ENCODE results near the gene FANCB.
A peak's percentile ranks its signal among the peaks of the same experiment; 100 is the strongest.

FANCB gene

DNA sequence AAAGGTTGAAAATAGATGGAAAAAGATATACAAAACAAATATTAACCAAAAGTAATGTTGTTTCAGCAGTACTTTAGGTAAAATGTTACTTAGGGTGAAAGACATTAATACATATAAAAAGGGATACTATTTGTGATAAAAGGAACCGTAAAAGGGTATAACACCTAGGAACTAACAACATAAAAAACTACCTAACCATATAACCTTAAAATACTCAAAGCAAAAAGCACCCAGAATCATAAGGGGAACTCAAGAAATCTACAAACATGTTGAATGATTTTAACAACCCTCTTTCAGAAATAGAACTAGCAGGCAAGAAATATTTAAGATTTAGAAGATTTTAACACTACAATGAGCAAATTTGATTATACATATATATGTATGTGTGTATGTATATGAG is 11.8 kb upstream of the FANCB start:
- Histone ChIP-seq H3K4me3 (ENCODE audit: control insufficient read depth in 1 of 7, extremely low read depth in 1 of 7, insufficient read depth in 4 of 7, low read depth in 2 of 7, low read length in 6 of 7) (no peak overlapping the region), H3K36me3 (ENCODE audit: control insufficient read depth in 4 of 4, insufficient read depth in 4 of 4, low read length in 3 of 4) (no peaks in the 10 kb centered on the region), H3K27ac (ENCODE audit: insufficient read depth in 1 of 2, low read depth in 1 of 2, low read length in 2 of 2, poor library complexity in 1 of 2, severe bottlenecking in 2 of 2) (no peak overlapping the region), H3K9me3 (ENCODE audit: control extremely low read depth in 1 of 5, control insufficient read depth in 4 of 5, insufficient read depth in 2 of 5, low read depth in 1 of 5, low read length in 4 of 5) (no peaks in the 10 kb centered on the region), H3K4me1 (ENCODE audit: control extremely low read depth in 1 of 4, control insufficient read depth in 4 of 4, insufficient read depth in 4 of 4, low read length in 3 of 4) (no peaks in the 10 kb centered on the region), H3K27me3 (replicated peaks in 2 of 5; ENCODE audit: control insufficient read depth in 4 of 5, insufficient read depth in 5 of 5, low read length in 4 of 5) (no peaks in the 10 kb centered on the region)
- CTCF ChIA-PET = no interaction called here
- WGBS (ENCODE audit: insufficient coverage) = no CpG with 5 or more reads among the region's 1 CpG
- POLR2A ChIA-PET = no interaction called here
- DNase-seq = no peak

DNA sequence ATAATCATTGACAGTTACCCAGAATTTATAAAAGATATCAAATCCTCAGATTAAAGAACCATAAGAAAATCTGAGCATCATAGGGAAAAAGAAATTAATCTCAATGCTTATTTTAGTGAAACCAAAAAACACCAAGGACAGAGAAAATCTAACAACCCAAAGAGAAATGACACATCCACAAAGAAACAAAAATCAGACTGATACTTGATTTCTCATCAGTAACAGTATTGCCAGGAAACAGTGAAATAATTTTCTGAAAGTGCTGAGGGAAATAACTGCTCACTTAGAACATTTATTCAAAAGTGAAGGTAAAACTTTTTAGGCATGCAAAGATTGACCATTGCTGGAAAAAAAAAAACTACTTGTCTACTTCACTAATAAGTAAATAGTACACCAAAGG is 11.0 kb upstream of the FANCB start:
- no peaks in the 10 kb centered on the region for H3K27me3 ChIP-seq (replicated peaks in 2 of 5; ENCODE audit: control insufficient read depth in 4 of 5, insufficient read depth in 5 of 5, low read length in 4 of 5)
- H3K36me3 ChIP-seq (ENCODE audit: control insufficient read depth in 4 of 4, insufficient read depth in 4 of 4, low read length in 3 of 4) = no peaks in the 10 kb centered on the region
- no peak for DNase-seq
- POLR2A ChIA-PET = no interaction called here
- no peak overlapping the region for H3K4me3 ChIP-seq (ENCODE audit: control insufficient read depth in 1 of 7, extremely low read depth in 1 of 7, insufficient read depth in 4 of 7, low read depth in 2 of 7, low read length in 6 of 7)
- no peaks in the 10 kb centered on the region for H3K9me3 ChIP-seq (ENCODE audit: control extremely low read depth in 1 of 5, control insufficient read depth in 4 of 5, insufficient read depth in 2 of 5, low read depth in 1 of 5, low read length in 4 of 5)
- CTCF ChIA-PET = no interaction called here
- no peak overlapping the region for H3K27ac ChIP-seq (ENCODE audit: insufficient read depth in 1 of 2, low read depth in 1 of 2, low read length in 2 of 2, poor library complexity in 1 of 2, severe bottlenecking in 2 of 2)
- no peaks in the 10 kb centered on the region for H3K4me1 ChIP-seq (ENCODE audit: control extremely low read depth in 1 of 4, control insufficient read depth in 4 of 4, insufficient read depth in 4 of 4, low read length in 3 of 4)

DNA sequence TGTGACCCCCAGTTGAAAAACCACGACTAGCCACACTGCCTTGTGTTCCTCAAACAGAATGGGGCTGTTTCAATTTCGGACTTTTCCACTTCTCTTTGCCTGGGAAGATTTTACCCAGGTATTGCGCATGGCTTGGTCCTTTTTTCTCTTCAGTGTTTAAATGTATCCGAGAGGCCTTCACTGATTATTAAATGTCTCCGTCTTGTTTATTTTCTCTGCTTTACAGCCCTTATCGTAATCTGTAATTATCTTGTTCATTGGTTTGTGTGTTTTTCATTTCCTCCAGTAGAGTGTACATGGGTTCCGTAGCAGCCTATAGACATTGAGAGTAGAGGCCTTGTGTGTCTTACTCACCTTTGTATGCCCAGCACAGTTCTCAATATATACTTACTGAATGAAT is 2.8 kb upstream of the FANCB start:
- H3K27me3 ChIP-seq (replicated peaks in 2 of 5; ENCODE audit: control insufficient read depth in 4 of 5, insufficient read depth in 5 of 5, low read length in 4 of 5) = no peaks in the 10 kb centered on the region

DNA sequence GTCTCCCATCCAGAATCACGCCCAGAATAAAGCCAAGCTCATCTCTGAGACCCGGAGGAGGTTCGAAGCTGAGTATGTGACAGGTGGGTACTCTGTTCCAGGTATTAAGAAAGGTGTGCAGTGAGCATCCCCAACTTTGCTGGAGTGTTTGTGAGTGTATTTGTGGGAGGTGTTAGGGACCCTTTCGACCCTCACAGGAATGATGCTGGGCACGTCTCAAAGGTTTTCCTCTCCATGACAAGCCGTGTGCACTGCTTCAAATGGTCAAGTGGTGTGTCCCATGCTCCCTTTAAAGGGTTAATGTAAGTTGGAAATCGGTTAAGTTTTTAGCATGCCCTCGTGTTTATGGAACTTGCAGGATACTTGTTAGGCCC is 794 bp upstream of the FANCB start:
- POLR2A ChIA-PET = no interaction called here

More for the DNA sequence above, 2.8 kb upstream of the FANCB start:
- H3K4me1 ChIP-seq (ENCODE audit: control extremely low read depth in 1 of 4, control insufficient read depth in 4 of 4, insufficient read depth in 4 of 4, low read length in 3 of 4) = peaks cover 3 to 13% (median 8%) of the 10 kb centered on the region in 4 experiments
- no peak overlapping the region for H3K4me3 ChIP-seq (ENCODE audit: control insufficient read depth in 1 of 7, extremely low read depth in 1 of 7, insufficient read depth in 4 of 7, low read depth in 2 of 7, low read length in 6 of 7)
- H3K36me3 ChIP-seq (ENCODE audit: control insufficient read depth in 4 of 4, insufficient read depth in 4 of 4, low read length in 3 of 4) = peaks cover 0 to 2% (median 0%) of the 10 kb centered on the region in 4 experiments
- H3K27ac ChIP-seq (ENCODE audit: insufficient read depth in 1 of 2, low read depth in 1 of 2, low read length in 2 of 2, poor library complexity in 1 of 2, severe bottlenecking in 2 of 2) = no peak overlapping the region
- WGBS (ENCODE audit: insufficient coverage) = 60% methylated on average over 3 of the region's 7 CpGs
- ChIA-PET POLR2A (no interaction called here), CTCF (no interaction called here)
- DNase-seq = no peak
- H3K9me3 ChIP-seq (ENCODE audit: control extremely low read depth in 1 of 5, control insufficient read depth in 4 of 5, insufficient read depth in 2 of 5, low read depth in 1 of 5, low read length in 4 of 5) = peaks cover 0 to 3% (median 0%) of the 10 kb centered on the region in 5 experiments

DNA sequence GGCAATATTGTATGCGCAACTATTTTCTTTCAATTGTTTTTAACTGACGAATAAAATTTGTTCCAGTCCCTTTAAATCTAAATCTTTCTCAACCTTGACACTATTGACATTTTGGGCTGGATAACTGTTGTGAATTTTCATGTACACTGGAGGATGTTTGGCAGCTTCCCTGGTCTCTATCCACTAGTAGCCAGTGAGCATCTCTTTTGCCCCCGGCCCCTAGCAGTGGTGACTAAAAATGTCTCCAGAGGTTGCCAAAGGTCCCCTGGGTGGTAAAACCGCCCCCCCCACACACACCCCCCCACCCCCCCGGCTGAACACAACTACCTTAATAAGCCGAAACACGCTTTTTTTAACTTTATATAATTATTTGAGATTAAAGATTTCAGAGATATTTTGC is 514 bp downstream of the FANCB start:
- no CpG with 5 or more reads among the region's 7 CpGs for WGBS (ENCODE audit: insufficient coverage)
- Histone ChIP-seq H3K27me3 (replicated peaks in 2 of 5; ENCODE audit: control insufficient read depth in 4 of 5, insufficient read depth in 5 of 5, low read length in 4 of 5) (no peaks in the 10 kb centered on the region), H3K9me3 (ENCODE audit: control extremely low read depth in 1 of 5, control insufficient read depth in 4 of 5, insufficient read depth in 2 of 5, low read depth in 1 of 5, low read length in 4 of 5) (peaks cover 0 to 3% (median under 1%) of the 10 kb centered on the region in 5 experiments), H3K27ac (ENCODE audit: insufficient read depth in 1 of 2, low read depth in 1 of 2, low read length in 2 of 2, poor library complexity in 1 of 2, severe bottlenecking in 2 of 2) (peak overlapping the region in 1 of 2 experiments; percentile 58), H3K4me3 (ENCODE audit: control insufficient read depth in 1 of 7, extremely low read depth in 1 of 7, insufficient read depth in 4 of 7, low read depth in 2 of 7, low read length in 6 of 7) (peak overlapping the region in 6 of 7 experiments; percentile 54 to 83 (median 70)), H3K36me3 (ENCODE audit: control insufficient read depth in 4 of 4, insufficient read depth in 4 of 4, low read length in 3 of 4) (peaks cover 0 to 5% (median 1%) of the 10 kb centered on the region in 4 experiments), H3K4me1 (ENCODE audit: control extremely low read depth in 1 of 4, control insufficient read depth in 4 of 4, insufficient read depth in 4 of 4, low read length in 3 of 4) (peaks cover 3 to 13% (median 8%) of the 10 kb centered on the region in 4 experiments)
- ChIA-PET POLR2A (no interaction called here), CTCF (no interaction called here)
- no peak for DNase-seq

More for the DNA sequence above, 794 bp upstream of the FANCB start:
- peak overlapping the region; percentile 67 to 84 for H3K27ac ChIP-seq (ENCODE audit: insufficient read depth in 1 of 2, low read depth in 1 of 2, low read length in 2 of 2, poor library complexity in 1 of 2, severe bottlenecking in 2 of 2)
- peaks cover 0 to 3% (median 0%) of the 10 kb centered on the region in 5 experiments for H3K9me3 ChIP-seq (ENCODE audit: control extremely low read depth in 1 of 5, control insufficient read depth in 4 of 5, insufficient read depth in 2 of 5, low read depth in 1 of 5, low read length in 4 of 5)
- no peaks in the 10 kb centered on the region for H3K27me3 ChIP-seq (replicated peaks in 2 of 5; ENCODE audit: control insufficient read depth in 4 of 5, insufficient read depth in 5 of 5, low read length in 4 of 5)
- H3K4me3 ChIP-seq (ENCODE audit: control insufficient read depth in 1 of 7, extremely low read depth in 1 of 7, insufficient read depth in 4 of 7, low read depth in 2 of 7, low read length in 6 of 7) = peak overlapping the region; percentile 43 to 83 (median 75)
- 47% methylated on average over 7 of the region's 8 CpGs for WGBS (ENCODE audit: insufficient coverage)
- H3K36me3 ChIP-seq (ENCODE audit: control insufficient read depth in 4 of 4, insufficient read depth in 4 of 4, low read length in 3 of 4) = peaks cover 0 to 2% (median 0%) of the 10 kb centered on the region in 4 experiments
- H3K4me1 ChIP-seq (ENCODE audit: control extremely low read depth in 1 of 4, control insufficient read depth in 4 of 4, insufficient read depth in 4 of 4, low read length in 3 of 4) = peaks cover 3 to 13% (median 8%) of the 10 kb centered on the region in 4 experiments
- DNase-seq = no peak
- CTCF ChIA-PET = no interaction called here

DNA sequence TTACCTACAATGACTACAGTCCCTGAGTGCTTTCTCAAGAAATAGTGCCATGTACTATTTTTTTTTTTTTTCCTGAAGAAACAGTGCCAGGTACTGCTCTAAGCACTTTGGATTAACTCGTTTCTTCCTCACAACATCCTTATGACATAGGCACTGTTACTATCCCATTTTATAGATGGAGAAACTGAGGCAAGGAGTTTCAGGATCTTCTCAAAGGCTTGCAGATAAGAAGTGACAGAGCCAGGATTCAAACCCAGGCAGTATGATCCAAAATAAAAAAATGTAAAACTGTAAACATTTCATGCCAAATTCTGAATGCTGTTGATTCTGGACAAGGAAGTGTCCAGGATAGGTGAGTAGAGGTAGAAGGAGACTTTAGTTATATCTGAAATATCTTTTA is 1.1 kb downstream of the FANCB start:
- ChIA-PET CTCF (no interaction called here), POLR2A (no interaction called here)
- Histone ChIP-seq H3K36me3 (ENCODE audit: control insufficient read depth in 4 of 4, insufficient read depth in 4 of 4, low read length in 3 of 4) (peaks cover 0 to 5% (median 1%) of the 10 kb centered on the region in 4 experiments), H3K4me3 (ENCODE audit: control insufficient read depth in 1 of 7, extremely low read depth in 1 of 7, insufficient read depth in 4 of 7, low read depth in 2 of 7, low read length in 6 of 7) (peak overlapping the region in 2 of 7 experiments; percentile 55 to 83), H3K27ac (ENCODE audit: insufficient read depth in 1 of 2, low read depth in 1 of 2, low read length in 2 of 2, poor library complexity in 1 of 2, severe bottlenecking in 2 of 2) (no peak overlapping the region), H3K4me1 (ENCODE audit: control extremely low read depth in 1 of 4, control insufficient read depth in 4 of 4, insufficient read depth in 4 of 4, low read length in 3 of 4) (peaks cover 3 to 13% (median 8%) of the 10 kb centered on the region in 4 experiments), H3K27me3 (replicated peaks in 2 of 5; ENCODE audit: control insufficient read depth in 4 of 5, insufficient read depth in 5 of 5, low read length in 4 of 5) (no peaks in the 10 kb centered on the region), H3K9me3 (ENCODE audit: control extremely low read depth in 1 of 5, control insufficient read depth in 4 of 5, insufficient read depth in 2 of 5, low read depth in 1 of 5, low read length in 4 of 5) (peaks cover 0 to 3% (median 1%) of the 10 kb centered on the region in 5 experiments)
- no CpG with 5 or more reads among the region's 1 CpG for WGBS (ENCODE audit: insufficient coverage)
- no peak for DNase-seq

DNA sequence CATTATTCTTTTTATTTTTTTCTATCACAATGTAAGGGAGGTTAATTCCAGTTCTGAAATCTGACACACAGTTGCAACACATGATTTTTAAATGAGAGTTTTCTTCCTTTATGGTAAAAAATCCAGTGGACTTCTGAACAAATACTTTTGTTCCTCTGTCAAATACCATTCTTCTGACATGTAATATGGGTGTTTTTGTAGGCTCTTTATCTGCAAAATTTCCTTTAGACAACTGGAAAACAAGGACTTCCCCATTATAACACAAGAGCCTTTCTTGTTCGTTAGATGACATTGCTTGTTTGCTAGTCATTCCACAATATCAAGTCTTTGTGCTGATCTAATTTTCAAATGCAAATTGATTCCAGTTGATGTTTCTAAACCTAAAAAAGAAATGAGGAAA is 7.7 kb downstream of the FANCB start:
- ChIA-PET POLR2A (no interaction called here), CTCF (no interaction called here)
- H3K4me3 ChIP-seq (ENCODE audit: control insufficient read depth in 1 of 7, extremely low read depth in 1 of 7, insufficient read depth in 4 of 7, low read depth in 2 of 7, low read length in 6 of 7) = no peak overlapping the region
- DNase-seq = no peak
- H3K9me3 ChIP-seq (ENCODE audit: control extremely low read depth in 1 of 5, control insufficient read depth in 4 of 5, insufficient read depth in 2 of 5, low read depth in 1 of 5, low read length in 4 of 5) = peaks cover 0 to 2% (median 0%) of the 10 kb centered on the region in 5 experiments
- peaks cover 0 to 5% (median 0%) of the 10 kb centered on the region in 4 experiments for H3K36me3 ChIP-seq (ENCODE audit: control insufficient read depth in 4 of 4, insufficient read depth in 4 of 4, low read length in 3 of 4)
- no peak overlapping the region for H3K27ac ChIP-seq (ENCODE audit: insufficient read depth in 1 of 2, low read depth in 1 of 2, low read length in 2 of 2, poor library complexity in 1 of 2, severe bottlenecking in 2 of 2)
- no peaks in the 10 kb centered on the region for H3K4me1 ChIP-seq (ENCODE audit: control extremely low read depth in 1 of 4, control insufficient read depth in 4 of 4, insufficient read depth in 4 of 4, low read length in 3 of 4)
- no CpG with 5 or more reads among the region's 1 CpG for WGBS (ENCODE audit: insufficient coverage)
- H3K27me3 ChIP-seq (replicated peaks in 2 of 5; ENCODE audit: control insufficient read depth in 4 of 5, insufficient read depth in 5 of 5, low read length in 4 of 5) = no peaks in the 10 kb centered on the region
